ENCODE data around the gene RBBP5.
"Not testable (repeated sequence)": the region's sequence is repeated elsewhere in the genome, so short reads cannot be mapped to it uniquely, and the experiment has no call there.

Gene RBBP5, protein sequence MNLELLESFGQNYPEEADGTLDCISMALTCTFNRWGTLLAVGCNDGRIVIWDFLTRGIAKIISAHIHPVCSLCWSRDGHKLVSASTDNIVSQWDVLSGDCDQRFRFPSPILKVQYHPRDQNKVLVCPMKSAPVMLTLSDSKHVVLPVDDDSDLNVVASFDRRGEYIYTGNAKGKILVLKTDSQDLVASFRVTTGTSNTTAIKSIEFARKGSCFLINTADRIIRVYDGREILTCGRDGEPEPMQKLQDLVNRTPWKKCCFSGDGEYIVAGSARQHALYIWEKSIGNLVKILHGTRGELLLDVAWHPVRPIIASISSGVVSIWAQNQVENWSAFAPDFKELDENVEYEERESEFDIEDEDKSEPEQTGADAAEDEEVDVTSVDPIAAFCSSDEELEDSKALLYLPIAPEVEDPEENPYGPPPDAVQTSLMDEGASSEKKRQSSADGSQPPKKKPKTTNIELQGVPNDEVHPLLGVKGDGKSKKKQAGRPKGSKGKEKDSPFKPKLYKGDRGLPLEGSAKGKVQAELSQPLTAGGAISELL

DNA sequence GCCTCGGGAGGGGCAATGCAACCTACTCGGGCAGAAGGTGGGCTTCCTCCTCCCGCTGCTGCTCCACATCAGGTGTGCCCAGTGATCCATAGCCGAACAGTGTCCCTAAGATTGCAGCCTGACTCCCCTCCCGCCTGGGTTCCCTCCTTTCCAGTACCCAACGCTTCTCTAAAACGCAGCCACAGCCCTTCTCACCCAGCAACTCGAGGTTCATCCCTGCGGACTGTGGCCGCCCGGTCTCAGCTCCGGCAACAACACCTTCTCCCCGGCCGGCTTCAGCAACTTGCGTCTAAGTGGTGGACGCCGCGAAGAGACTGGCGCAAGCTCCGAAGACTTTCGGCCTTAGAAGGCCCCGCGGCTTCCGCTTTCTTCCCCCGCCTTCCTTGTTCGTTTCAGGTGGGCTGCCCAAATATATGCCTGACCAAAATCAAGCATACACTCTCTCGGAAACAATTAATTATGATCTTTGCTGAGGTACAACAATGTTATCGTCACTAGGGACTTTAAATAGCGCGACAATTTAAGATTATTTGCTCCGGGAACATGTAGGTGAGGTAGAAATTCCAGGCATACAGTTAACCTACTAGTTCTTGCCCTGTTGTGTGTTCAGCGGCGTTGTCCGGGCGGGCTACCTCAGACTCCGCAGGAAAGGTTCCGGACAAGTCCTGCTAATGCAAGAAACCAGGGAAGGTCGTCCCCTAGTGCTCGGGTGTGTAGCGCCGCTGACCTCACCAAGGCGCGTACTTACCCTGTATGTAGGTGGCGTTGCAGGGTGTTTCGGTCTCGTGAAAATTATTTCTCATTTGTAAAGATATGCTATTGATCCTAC is at the start of gene RBBP5:
Gene RBBP5, minus strand, starts transcription at position 319 of the 829 bp plus-strand sequence. Its CDS starts 105 bp downstream, at position 214.
- DNase-seq: peak; percentile 92

DNA sequence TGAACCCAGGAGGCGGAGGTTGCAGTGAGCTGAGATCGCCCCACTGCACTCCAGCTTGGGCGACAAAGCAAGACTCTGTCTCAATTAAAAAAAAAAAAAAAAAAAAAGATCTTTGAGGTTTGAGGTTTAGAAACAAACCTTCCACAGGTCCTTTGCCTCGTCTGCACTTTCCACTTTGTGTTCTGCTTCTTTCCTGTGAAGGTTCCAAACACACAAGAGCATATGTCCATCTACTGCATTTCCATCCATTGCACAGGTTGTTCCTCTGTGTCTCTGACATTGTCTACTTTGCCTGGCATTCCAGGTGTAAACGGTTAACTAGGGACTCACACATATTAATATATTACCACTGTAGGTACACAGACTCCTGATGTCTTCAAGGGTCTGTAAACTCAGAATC is 49.6 kb upstream of the RBBP5 start:
- DNase-seq: no peak

DNA sequence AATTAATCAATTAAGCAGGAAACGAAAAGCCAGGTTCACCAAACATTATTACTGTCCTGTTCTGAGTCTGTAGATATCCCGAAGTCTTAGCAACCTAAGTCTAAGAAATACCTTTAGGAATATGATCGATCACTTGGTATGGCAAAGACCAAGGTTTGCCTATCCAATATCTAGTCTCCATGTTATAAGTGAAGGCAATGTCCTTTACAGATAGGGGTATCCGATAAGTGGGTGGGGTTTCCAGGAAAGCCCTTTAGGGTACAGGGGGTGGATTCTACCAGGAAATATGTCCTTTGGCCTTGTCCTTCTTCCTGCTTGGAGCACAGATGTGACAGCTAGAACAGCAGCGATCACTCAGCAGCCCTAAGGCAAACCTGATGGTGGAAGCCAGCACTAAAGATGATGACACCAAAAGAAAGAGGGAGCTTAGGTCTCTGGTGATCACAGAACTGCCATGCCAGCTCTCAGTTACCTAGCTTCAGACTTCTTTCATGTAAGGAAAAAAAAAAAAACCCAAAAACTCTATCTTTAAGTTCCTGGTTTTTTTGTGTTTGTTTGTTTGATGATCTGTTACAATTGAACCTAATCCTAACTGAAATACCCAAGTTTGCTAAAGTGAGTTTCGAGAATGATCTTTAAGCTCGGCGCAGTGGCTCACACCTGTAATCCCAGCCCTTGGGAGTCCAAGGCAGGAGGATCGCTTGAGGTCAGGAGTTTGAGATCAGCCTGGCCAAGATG is 48.9 kb upstream of the RBBP5 start:
- no peak for DNase-seq

DNA sequence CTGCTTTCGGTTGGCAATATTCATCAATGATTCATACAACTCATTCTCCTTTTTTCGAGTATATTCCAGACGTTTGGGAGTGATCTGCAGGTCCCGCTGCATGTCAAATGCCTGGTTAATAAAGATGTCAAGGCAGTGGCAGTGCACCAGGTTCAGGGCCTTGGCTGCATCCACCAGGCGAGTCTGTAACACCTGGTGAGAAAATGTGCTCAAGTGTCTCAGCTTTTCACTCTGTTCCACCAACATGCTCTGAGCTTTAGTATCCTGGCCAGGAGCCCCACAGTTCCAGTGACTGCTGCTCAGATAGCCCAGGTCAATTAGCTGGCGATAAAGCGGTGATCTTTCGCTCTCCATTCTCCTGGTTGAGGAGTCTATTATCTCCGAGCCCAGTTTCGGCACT is 47.5 kb upstream of the RBBP5 start:
- DNase-seq: no peak

DNA sequence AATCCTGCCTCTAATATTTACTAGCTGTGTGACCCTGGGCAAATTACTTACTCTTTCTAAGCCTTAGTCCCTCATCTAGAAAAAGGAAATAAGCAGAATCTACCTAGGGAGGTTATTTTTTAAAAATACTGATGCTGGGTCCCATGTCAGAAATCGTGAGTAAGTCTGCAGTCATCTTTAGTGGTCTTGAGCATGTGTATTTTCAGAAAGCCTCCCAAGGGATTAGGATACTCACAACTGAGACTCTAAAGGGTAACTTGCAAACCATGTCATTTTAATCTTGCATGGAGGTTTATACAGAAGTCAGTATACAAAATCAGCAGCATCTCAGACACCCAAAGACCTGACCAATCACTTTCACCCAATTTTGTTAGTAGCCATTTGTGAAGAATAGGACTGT is 46.5 kb upstream of the RBBP5 start:
- no peak for DNase-seq

DNA sequence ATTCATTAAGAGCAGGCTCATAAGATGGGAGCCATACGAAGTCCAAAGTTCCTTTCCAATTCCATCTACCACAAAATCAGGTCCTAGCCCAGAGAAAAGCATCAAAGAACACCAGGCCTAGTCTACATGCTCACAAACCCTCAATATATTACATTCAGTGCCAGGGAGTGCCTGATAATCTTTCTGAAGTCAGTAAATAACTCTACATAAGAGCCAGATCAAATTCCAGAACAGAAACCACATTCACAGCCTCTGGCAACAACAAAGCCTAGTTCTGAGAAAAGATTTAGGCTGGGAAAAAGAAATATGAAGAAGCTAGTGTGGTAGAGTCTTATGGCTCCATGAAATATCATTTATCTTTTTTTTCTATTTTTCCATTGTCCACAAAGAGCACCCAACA is 40.5 kb upstream of the RBBP5 start:
- DNase-seq: no peak

DNA sequence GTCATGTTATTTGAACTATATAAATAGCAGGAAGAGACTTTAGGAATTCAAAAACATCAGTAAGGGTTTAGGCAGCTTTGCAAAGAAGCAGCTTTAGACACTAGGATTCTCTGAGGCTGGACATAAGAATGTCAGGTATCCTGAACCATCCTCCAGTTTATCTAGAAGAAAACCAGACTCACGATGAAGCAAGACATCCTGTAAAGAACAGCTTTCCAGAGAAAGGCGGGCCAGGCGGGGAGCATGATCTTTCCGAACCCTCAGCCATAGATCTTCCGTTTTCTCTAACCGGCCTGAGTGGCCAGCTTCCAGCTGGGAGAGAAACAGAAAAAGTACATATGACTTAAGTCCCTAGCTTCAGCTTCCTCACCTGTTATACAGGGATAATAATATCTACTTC is 39.3 kb upstream of the RBBP5 start:
- no peak for DNase-seq

DNA sequence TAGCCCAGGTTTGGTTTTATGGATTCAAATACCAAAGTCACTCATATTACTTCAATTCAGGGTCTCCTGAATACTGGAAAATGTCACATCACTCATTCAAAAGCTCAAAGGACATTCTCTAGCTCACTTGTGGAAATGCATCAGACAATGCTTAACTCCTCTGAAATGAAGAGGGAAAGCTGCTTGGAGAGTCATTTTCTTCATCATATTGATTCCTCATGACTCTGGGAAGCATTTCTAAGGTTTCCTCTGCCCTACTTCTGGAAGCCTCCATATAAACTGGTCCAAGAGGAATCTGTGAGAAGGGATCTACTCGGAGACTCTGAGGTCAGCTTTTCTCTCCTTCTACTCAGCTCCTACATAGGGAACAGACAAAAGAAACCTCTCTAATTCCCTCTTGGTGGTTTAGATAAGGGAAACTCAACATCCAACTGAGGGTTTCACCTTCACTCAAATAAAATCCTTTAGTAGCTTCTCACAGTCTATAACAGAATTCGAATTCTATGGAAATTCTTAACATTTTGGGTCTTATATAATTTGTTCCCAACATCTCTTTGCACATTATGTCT is 36.4 kb upstream of the RBBP5 start:
- no peak for DNase-seq

DNA sequence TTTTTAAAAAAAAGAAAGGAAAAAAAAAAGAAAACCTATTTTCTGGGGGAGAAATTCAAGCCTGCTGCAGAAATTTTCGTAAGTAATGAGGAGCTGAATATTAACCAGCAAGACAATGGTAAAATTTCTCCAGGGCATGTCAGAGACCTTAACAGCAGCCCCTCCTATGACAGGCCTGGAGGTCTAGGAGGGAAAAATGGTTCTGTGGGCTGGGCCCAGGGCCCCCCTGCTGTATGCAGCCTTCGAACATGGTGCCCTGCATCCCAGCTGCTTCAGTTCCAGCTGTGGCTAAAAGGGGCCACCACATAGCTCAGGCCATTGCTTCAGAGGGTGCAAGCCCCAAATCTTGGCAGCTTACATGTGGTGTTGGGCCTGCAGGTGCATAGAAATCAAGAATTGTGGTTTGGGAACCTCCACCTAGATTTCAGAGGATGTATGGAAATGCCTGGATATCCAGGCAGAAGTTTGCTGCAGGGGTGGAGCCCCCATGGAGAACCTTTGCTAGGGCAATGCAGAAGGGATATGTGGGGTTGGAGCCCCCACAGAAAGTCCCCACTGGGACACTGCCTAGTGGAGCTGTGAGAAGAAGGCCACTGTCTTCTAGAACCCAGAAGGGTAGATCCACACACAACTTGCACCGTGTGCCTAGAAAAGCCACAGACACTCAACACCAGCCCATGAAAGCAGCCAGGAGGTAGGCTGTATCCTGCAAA is 34.0 kb upstream of the RBBP5 start:
- not testable (repeated sequence) for DNase-seq

DNA sequence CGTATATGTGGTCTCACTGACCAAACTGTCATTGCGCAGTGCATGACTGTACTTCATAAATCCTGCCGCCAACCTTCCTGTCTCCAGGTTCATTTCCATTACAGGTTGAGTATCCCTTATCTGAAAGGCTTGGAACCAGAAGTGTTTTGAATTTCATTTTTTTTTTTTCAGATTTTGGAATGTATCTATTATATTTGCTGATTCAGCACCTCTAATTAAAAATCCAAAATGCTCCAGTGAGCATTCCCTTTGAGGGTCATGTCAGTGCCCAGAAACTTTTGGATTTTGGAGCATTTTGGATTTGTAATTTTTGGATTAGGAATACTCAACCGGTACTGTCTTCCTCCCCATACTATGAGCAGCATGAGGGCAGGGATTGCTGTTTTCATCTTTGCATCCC is 30.7 kb upstream of the RBBP5 start:
- DNase-seq: no peak

DNA sequence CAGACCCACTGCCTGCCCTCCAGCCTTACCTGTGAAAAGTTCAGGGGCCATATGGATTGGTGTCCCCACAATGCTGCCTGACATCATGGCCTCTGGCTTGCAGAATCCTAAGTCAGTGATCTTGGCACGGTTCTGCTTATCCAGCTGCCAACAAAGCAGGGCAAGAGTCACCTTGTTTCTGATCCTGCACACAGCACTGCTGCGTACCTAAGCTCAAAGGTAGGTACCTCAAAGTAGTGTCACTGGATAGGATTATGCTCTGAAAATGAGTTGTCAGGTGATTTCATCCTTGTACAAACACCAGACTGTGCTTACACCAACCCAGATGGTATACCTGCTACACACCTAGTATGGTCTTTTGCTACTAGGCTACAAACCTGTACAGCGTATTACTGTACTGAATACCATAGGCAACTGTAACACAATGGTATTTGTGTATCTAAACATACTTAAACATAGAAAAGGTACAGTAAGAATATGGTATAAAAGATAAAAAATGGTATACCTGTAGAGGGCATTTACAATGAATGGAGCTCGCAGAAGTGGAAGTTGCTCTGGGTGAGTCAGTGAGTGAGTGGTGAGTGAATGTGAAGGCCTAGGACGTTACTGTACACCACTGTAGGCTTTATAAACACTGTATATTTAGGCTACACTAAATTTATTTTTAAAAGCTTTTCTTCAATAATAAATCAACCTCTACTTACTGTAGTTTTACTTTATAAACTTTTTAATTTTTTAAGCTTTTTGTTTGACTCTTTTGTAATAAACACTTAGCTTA is 29.1 kb upstream of the RBBP5 start:
- no peak for DNase-seq

DNA sequence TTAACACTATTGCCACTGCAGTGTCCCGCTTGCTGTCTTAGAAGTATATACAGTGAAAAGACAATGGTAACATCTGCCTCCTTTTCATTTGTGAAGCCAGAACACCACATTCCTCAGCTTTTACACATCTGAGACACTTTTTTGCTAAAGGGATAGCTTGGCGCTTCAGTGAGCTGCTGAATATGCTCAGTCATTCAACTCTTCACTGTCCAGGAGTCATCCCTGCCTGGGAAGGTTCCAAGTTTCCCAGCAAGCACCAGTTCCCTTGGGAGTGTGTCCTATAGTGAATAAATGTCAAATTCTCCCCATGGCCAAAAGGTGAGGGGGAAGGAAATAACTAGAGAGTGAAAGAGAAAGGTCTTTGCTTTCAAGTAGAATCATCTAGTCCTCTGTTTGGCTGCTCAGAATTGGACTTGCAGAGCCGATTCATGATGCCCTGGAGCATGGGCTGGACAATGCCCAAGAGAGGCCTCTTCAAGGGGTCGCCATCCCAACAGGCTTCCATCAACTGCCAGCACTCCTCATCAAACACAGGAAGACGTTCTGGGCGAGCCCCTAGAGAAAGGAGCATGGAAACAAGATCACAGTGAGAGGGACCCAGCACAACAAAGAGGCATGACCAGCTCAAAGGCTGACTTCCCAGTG is 25.5 kb upstream of the RBBP5 start:
- no peak for DNase-seq

DNA sequence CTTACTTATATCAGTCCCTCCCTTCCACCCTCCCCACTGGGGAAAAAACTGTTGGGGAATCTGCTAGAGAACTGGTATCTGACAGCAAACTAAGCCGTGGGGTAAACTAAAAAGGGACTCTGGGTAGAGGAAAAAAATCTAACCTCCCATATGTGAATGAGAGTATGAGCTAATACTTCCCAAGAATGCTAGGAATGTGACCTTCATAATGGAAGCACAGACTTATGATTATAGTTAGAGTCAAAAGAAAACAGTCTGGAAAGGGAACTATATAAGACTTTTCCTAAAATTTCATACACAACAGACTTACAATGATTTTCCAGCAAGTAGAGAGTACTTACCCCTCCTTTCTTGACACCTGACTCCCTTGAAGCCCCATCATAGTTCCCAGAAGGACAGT is 23.0 kb upstream of the RBBP5 start:
- DNase-seq: no peak

DNA sequence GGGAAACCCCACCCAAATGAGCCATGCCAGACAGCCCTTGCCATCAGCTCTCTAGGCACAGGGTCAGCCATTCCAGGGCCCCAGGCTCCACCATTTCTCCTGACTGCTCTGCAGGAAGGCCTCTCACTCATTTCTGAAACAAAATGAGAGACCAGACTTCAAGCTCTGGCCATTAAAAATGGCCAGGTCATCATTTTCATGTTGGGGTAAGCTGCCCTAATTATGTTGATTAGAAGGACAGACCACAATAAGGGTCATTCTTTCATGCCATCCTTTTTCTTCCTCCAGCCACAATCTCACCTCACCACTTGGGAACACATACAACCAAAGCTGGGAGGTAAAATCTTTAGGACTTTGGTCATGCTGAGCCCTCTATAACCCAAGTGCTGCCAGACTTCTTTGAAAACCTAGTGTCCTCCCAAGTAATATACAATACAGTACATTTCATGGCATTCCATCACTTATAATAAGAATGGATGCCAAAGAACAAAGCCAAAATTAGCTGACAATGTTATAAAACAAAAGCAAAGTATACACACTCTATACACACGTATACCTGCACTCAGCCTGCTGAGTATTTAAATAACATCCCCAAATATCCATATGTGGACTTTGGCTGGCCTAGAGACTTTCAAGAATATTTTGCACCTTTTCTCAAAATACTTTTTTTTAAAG is 22.4 kb upstream of the RBBP5 start:
- no peak for DNase-seq

DNA sequence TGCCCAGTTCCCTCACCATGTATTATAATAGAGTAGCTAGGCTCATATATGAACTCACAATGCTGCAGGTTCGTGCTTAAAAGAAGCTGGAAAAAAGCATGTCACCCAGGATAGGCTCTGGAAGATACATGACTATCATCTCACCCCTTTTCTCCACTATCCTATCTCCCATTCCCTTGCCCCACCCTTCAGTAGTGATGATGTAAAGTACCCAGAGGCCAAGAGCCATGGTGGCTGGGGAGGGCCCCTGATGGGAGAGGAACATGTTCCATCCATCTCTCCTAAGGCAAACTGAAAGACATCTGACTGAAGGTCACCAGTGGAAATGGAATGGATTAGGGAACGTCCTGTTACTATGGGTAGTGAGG is 20.3 kb upstream of the RBBP5 start:
- DNase-seq: no peak

DNA sequence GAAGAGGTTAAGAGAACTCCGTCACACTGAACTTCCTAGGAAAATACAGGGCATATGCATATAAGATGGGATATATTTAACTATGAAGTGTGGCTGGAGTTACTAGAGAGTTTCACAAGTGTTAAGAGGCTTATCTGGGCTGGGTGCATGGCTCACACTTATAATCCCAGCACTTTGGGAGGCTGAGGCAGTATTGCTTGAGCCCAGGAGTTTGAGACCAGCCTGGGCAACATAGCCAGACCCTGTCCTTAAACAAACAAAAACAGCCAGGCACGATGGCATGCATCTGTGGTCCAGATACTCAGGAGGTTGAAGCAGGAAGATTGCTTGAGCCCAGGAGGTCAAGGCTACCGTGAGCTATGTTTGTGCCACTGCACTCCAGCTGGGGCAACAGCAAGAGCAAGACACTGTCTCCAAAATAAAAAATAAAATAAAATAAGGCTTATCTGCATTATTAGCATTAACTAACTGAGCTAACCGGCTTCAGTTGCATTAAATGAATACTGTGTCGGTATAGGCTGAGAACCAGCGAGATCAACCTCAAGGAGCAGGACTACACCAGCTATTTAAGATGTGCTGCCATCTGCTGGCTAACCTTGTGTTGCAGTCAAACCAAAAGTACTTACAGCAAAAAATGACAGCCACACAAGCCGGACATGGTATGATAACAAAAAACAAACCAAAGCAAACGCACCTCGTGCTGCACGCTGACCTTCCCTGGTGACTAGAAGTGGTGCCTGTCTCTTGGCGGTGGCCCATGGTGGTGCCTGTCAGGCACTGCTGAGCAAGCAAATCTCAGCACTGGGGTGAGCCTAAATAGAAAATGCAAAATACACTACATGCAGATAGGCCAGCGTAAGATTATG is 19.7 kb upstream of the RBBP5 start:
- peak; percentile 41 for DNase-seq

DNA sequence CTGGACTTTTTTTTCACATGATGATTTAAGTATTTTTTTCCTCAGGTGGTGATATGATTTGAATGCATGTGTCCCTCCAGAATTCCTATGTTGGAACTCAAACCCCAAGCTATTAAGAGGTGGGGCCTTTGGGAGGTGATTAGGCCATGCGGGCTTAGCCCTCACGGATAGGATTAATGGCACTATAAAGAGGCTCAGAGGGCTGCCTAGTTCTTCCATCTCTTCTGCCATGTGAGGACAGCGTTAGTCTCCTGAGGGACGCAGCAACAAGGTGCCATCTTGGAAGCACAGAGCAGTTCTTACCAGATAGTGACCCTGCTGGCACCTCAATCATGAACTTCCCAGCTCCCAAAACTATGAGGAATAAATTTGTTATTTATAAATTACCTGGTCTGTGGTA is 18.3 kb upstream of the RBBP5 start:
- DNase-seq: no peak

DNA sequence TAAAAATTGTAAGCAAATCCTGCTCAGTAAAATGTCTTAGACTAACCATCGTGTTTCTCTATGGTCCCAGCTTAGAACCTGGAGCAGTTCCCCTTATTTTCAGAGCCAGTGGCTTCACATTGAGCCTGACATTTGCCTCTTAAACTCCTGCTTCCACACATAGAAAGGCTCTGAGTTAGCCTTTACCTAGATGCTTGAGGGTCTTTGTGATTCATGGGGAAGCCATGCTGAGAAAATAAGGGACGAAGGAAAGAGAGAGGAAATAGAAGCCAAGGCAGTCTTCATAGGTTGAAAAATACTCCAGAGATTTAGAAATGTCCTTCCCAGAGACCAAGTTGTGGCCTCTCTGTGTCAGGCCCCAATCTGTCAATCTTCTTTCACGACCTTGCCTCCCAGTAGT is 16.1 kb upstream of the RBBP5 start:
- DNase-seq: no peak

DNA sequence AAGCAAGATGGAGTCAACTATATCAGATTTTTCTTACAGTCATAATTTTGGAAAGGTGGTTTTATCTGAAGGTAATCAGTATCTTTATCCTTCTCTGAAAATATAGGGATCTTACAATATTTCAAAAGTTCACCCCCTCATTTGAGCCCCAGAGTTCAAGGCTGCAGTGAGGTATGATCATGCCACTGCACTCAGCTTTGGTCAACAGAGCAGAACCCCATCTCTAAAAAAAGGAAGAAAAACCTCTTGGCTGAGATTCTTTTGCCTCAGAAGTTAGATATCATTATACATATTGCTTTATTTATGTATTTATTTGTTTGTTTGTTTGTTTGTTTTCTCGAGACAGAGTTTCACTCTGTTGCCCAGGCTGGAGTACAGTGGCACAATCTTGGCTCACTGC is 11.5 kb upstream of the RBBP5 start:
- no peak for DNase-seq
